Fibroblast of skin of right biceps (primary cell): ENCODE results near the gene LHFPL2.
"Not testable (repeated sequence)": the region's sequence is repeated elsewhere in the genome, so short reads cannot be mapped to it uniquely, and the experiment has no call there.

ENCODE experiments used
- DNase-seq: peaks from one replicate; pipeline ENCODE4 v3.0.0-alpha.2; 2013

LHFPL2 gene

GRCh38 chr5:78497573-78498533, 150.7 kb downstream of the LHFPL2 start:
- no peak for DNase-seq

GRCh38 chr5:78496373-78496772, 152.2 kb downstream of the LHFPL2 start:
- DNase-seq = peak; percentile 42

- peak; percentile 49 for DNase-seq
Observed at GRCh38 chr5:78495800-78496199, 152.8 kb downstream of the LHFPL2 start.

- DNase-seq = no peak
Observed at GRCh38 chr5:78492650-78493049, 155.9 kb downstream of the LHFPL2 start.

GRCh38 chr5:78492224-78492623, 156.3 kb downstream of the LHFPL2 start:
- no peak for DNase-seq

- no peak for DNase-seq
Observed at GRCh38 chr5:78490709-78491485, 157.7 kb downstream of the LHFPL2 start.

GRCh38 chr5:78487846-78488245, 160.7 kb downstream of the LHFPL2 start:
- DNase-seq = no peak

- no peak for DNase-seq
Observed at GRCh38 chr5:78486218-78486617, 162.4 kb downstream of the LHFPL2 start.

GRCh38 chr5:78483809-78484521, 164.6 kb downstream of the LHFPL2 start:
- peak; percentile 55 for DNase-seq

GRCh38 chr5:78482948-78483347, 165.6 kb downstream of the LHFPL2 start:
- DNase-seq = no peak

- DNase-seq = no peak
Observed at GRCh38 chr5:78476795-78477194, 171.8 kb downstream of the LHFPL2 start.

- DNase-seq = no peak
Observed at GRCh38 chr5:78475370-78475769, 173.2 kb downstream of the LHFPL2 start.

- no peak for DNase-seq
Observed at GRCh38 chr5:78473751-78474150, 174.8 kb downstream of the LHFPL2 start.

- peak; percentile 18 for DNase-seq
Observed at GRCh38 chr5:78472469-78473106, 176.0 kb downstream of the LHFPL2 start.

- DNase-seq = no peak
Observed at GRCh38 chr5:78471896-78472295, 176.7 kb downstream of the LHFPL2 start.

GRCh38 chr5:78467752-78468357, 180.7 kb downstream of the LHFPL2 start:
- DNase-seq = peak; percentile 59

- no peak for DNase-seq
Observed at GRCh38 chr5:78467140-78467539, 181.4 kb downstream of the LHFPL2 start.

GRCh38 chr5:78458843-78459242, 189.7 kb downstream of the LHFPL2 start:
- DNase-seq = no peak

GRCh38 chr5:78457507-78457906, 191.1 kb downstream of the LHFPL2 start:
- DNase-seq = not testable (repeated sequence)

- no peak for DNase-seq
Observed at GRCh38 chr5:78449103-78449502, 199.5 kb downstream of the LHFPL2 start.

GRCh38 chr5:78447775-78448424, 200.7 kb downstream of the LHFPL2 start:
- DNase-seq = no peak
